H1 (cell line): ENCODE measurements around the gene RPL37. TPM values are rescaled to one million over a fixed set of nuclear protein-coding genes. Genes with fewer than 3 reads are reported as not detected.

Experiments
- CTCF ChIA-PET: fragments of 300-600 bp; sonication (Branson Sonifier 250); formaldehyde crosslinking; loops from one replicate; lab custom pipeline; 2021; ENCODE audit not compliant: partially characterized antibody; lab: Charles Lee
- POLR2A ChIA-PET: fragments of 300-600 bp; sonication (Branson Sonifier 250); formaldehyde crosslinking; loops from one replicate; lab custom pipeline; 2021; ENCODE audit warnings: inconsistent platforms; ENCODE audit not compliant: partially characterized antibody; lab: Charles Lee
- DNase-seq, 2 experiments: peaks; one replicate each; pipeline versions ENCODE4 v3.0.0 to v3.0.0-alpha.2; 2010 to 2022; ENCODE audit warnings: low spot score in 2 of 2, low read depth in 1 of 2, mixed read lengths in 1 of 2
- FAIRE-seq: peaks from 2 replicates; lab custom pipeline; 2011; peaks lifted over from hg19 to GRCh38; lab: Jason Lieb, UNC
- H2AFZ ChIP-seq: 2 replicates; pipeline ENCODE4 v1.8.1; 2012; ENCODE audit warnings: low read length, inconsistent platforms
- H2AK5ac ChIP-seq: 2 replicates; pipeline ENCODE4 v1.6.1; 2013; ENCODE audit warnings: low read depth, low read length
- H2BK120ac ChIP-seq: replicated peaks from 2 replicates; pipeline ENCODE3; 2013; ENCODE audit warnings: low read depth, low read length, inconsistent platforms
- H2BK12ac ChIP-seq: 2 replicates; pipeline ENCODE4 v1.6.1; 2013; ENCODE audit warnings: low read depth, low read length
- H2BK15ac ChIP-seq: 2 replicates; pipeline ENCODE4 v1.6.1; 2013; ENCODE audit warnings: low read length
- H2BK20ac ChIP-seq: 2 replicates; pipeline ENCODE4 v1.6.1; 2013; ENCODE audit warnings: low read length
- H2BK5ac ChIP-seq: 2 replicates; pipeline ENCODE4 v1.6.1; 2013; ENCODE audit warnings: low read depth, low read length
- H3K14ac ChIP-seq: 2 replicates; pipeline ENCODE4 v1.6.1; 2013; ENCODE audit warnings: inconsistent platforms; ENCODE audit not compliant: insufficient read length
- H3K18ac ChIP-seq: 2 replicates; pipeline ENCODE4 v1.6.1; 2013; ENCODE audit warnings: low read length; ENCODE audit errors: extremely low read depth
- H3K23ac ChIP-seq: 2 replicates; pipeline ENCODE4 v1.6.1; 2013; ENCODE audit warnings: inconsistent platforms; ENCODE audit not compliant: insufficient read length
- H3K23me2 ChIP-seq: 2 replicates; pipeline ENCODE4 v1.6.1; 2013; ENCODE audit warnings: low read depth, low read length
- H3K27ac ChIP-seq: 2 replicates; pipeline ENCODE4 v1.6.1; 2011; ENCODE audit warnings: low read depth, low read length, inconsistent platforms
- H3K27me3 ChIP-seq, 4 experiments: replicated peaks in 1 of 4; 1 replicate in 1 of 4; 2 replicates in 3 of 4; pipeline versions ENCODE4 v1.6.1 to v1.8.1; 2011 to 2013; ENCODE audit warnings: low read length in 3 of 4, mild to moderate bottlenecking in 3 of 4, inconsistent platforms in 2 of 4, mixed read lengths in 2 of 4, moderate library complexity in 1 of 4; ENCODE audit not compliant: control insufficient read depth in 3 of 4, insufficient read depth in 3 of 4; ENCODE audit errors: extremely low read depth in 1 of 4
- H3K36me3 ChIP-seq, 4 experiments: 2 replicates each; pipeline versions ENCODE4 v1.6.1 to v1.8.1; 2011 to 2013; ENCODE audit warnings: mild to moderate bottlenecking in 4 of 4, low read length in 3 of 4, moderate library complexity in 2 of 4, control low read depth in 1 of 4, inconsistent platforms in 1 of 4; ENCODE audit not compliant: insufficient read depth in 4 of 4, control insufficient read depth in 2 of 4
- H3K4ac ChIP-seq: replicated peaks from 2 replicates; pipeline ENCODE3; 2013; ENCODE audit warnings: low read length, low read depth, mixed read lengths, inconsistent platforms; ENCODE audit not compliant: insufficient read length
- H3K4me1 ChIP-seq, 4 experiments: replicated peaks in 1 of 4; 1 replicate in 1 of 4; 2 replicates in 3 of 4; pipeline versions ENCODE4 v1.6.1 to v1.8.1; 2011 to 2013; ENCODE audit warnings: low read length in 3 of 4, inconsistent platforms in 2 of 4, mixed read lengths in 1 of 4; ENCODE audit not compliant: insufficient read depth in 4 of 4, control insufficient read depth in 3 of 4
- H3K4me2 ChIP-seq, 2 experiments: 2 replicates each; pipeline versions ENCODE4 v1.6.1 to v1.8.1; 2011 to 2013; ENCODE audit warnings: low read depth in 2 of 2, low read length in 2 of 2, control low read depth in 1 of 2, inconsistent platforms in 1 of 2, mild to moderate bottlenecking in 1 of 2; ENCODE audit not compliant: insufficient read depth in 1 of 2
- H3K4me3 ChIP-seq, 4 experiments: fragments of 200-600, 300-600 bp in 1 of 4; sonication (generic), shearing (Covaris generic), sonication (Bioruptor Twin) in 1 of 4; 2 replicates each; pipeline versions ENCODE4 v1.5.1 to v1.8.1; 2011 to 2016; ENCODE audit warnings: low read length in 4 of 4, low read depth in 3 of 4, control low read depth in 2 of 4, inconsistent platforms in 2 of 4, mild to moderate bottlenecking in 2 of 4, mixed read lengths in 1 of 4, moderate library complexity in 1 of 4; ENCODE audit not compliant: insufficient read depth in 2 of 4; ENCODE audit errors: extremely low read depth in 1 of 4
- H3K56ac ChIP-seq: replicated peaks from 2 replicates; pipeline ENCODE3; 2013; ENCODE audit warnings: low read depth, mild to moderate bottlenecking, mixed read lengths, low read length, inconsistent platforms; ENCODE audit not compliant: insufficient read length
- H3K79me1 ChIP-seq: 2 replicates; pipeline ENCODE4 v1.6.1; 2013; ENCODE audit warnings: low read depth, low read length, control low read depth
- H3K79me2 ChIP-seq, 2 experiments: 2 replicates each; pipeline versions ENCODE4 v1.6.1 to v1.8.1; 2012 to 2013; ENCODE audit warnings: low read length in 2 of 2, mild to moderate bottlenecking in 2 of 2, inconsistent platforms in 1 of 2; ENCODE audit not compliant: insufficient read depth in 2 of 2, control insufficient read depth in 1 of 2
- H3K9ac ChIP-seq, 4 experiments: replicated peaks in 1 of 4; 1 replicate in 1 of 4; 2 replicates in 3 of 4; pipeline versions ENCODE4 v1.6.1 to v1.8.1; 2011 to 2013; ENCODE audit warnings: low read depth in 3 of 4, low read length in 3 of 4, control low read depth in 2 of 4, mild to moderate bottlenecking in 2 of 4, moderate library complexity in 2 of 4, inconsistent platforms in 1 of 4; ENCODE audit errors: extremely low read depth in 1 of 4
- H3K9me3 ChIP-seq, 2 experiments: 2 replicates each; pipeline versions ENCODE4 v1.6.1 to v1.8.1; 2012 to 2013; ENCODE audit warnings: mild to moderate bottlenecking in 2 of 2, moderate library complexity in 2 of 2, control low read depth in 1 of 2, inconsistent platforms in 1 of 2, low read depth in 1 of 2, low read length in 1 of 2, mixed read lengths in 1 of 2; ENCODE audit not compliant: insufficient read depth in 2 of 2
- H4K20me1 ChIP-seq, 2 experiments: replicated peaks in 1 of 2; 2 replicates each; pipeline versions ENCODE3 to v1.8.1; 2011 to 2013; ENCODE audit warnings: inconsistent platforms in 2 of 2, low read length in 2 of 2, mild to moderate bottlenecking in 1 of 2; ENCODE audit not compliant: insufficient read depth in 2 of 2, control insufficient read depth in 1 of 2
- H4K5ac ChIP-seq: 2 replicates; pipeline ENCODE4 v1.6.1; 2013; ENCODE audit warnings: low read length, low read depth, mixed read lengths, inconsistent platforms; ENCODE audit not compliant: insufficient read length
- H4K8ac ChIP-seq: 2 replicates; pipeline ENCODE4 v1.8.0; 2013; ENCODE audit warnings: mild to moderate bottlenecking, moderate library complexity, low read length, inconsistent platforms; ENCODE audit not compliant: insufficient read depth; ENCODE audit errors: extremely low read depth
- H4K91ac ChIP-seq: replicated peaks from 2 replicates; pipeline ENCODE3; 2013; ENCODE audit warnings: low read length, mixed read lengths, inconsistent platforms; ENCODE audit not compliant: insufficient read length
- EZH2 ChIP-seq: fragments of 200-600 bp; sonication (generic); IDR thresholded peaks from 2 replicates; pipeline ENCODE4 v1.7.1; 2012; ENCODE audit warnings: low read depth, mild to moderate bottlenecking, moderate library complexity, low read length, inconsistent platforms; ENCODE audit not compliant: severe bottlenecking
- FOSL1 ChIP-seq: IDR thresholded peaks from 2 replicates; pipeline ENCODE4 v1.6.1; 2011; ENCODE audit warnings: mild to moderate bottlenecking, low read depth, low read length, moderate library complexity; ENCODE audit not compliant: insufficient read depth
- GTF2F1 ChIP-seq: IDR thresholded peaks from 2 replicates; pipeline ENCODE4 v1.6.1; 2012; ENCODE audit warnings: low read depth, low read length, improper control_type of control experiment, borderline replicate concordance
- HDAC2 ChIP-seq, 2 experiments: fragments of 300-600 bp in 1 of 2; sonication (generic) in 1 of 2; IDR thresholded peaks; 2 replicates each; pipeline ENCODE4 v1.6.1; 2011 to 2012; ENCODE audit warnings: low read depth in 2 of 2, low read length in 2 of 2, mild to moderate bottlenecking in 2 of 2, moderate library complexity in 2 of 2, borderline replicate concordance in 1 of 2, inconsistent platforms in 1 of 2
- JUN ChIP-seq: IDR thresholded peaks from 2 replicates; pipeline ENCODE4 v1.6.1; 2011; ENCODE audit warnings: low read depth, mild to moderate bottlenecking, improper control_type of control experiment, low read length
- NANOG ChIP-seq: IDR thresholded peaks from 2 replicates; pipeline ENCODE4 v1.6.1; 2011; ENCODE audit warnings: low read length, low read depth, mild to moderate bottlenecking, inconsistent platforms; ENCODE audit not compliant: insufficient read depth, poor library complexity, severe bottlenecking
- SIN3A ChIP-seq, 2 experiments: IDR thresholded peaks in 1 of 2; conservative IDR thresholded peaks in 1 of 2; 2 replicates each; pipeline ENCODE4 v1.6.1; 2011 to 2012; ENCODE audit warnings: low read length in 2 of 2, improper control_type of control experiment in 1 of 2, low read depth in 1 of 2, mild to moderate bottlenecking in 1 of 2
- SP4 ChIP-seq: IDR thresholded peaks from 2 replicates; pipeline ENCODE4 v1.6.1; 2012; ENCODE audit warnings: low read length, inconsistent platforms
- TEAD4 ChIP-seq: IDR thresholded peaks from 2 replicates; pipeline ENCODE4 v1.6.1; 2012; ENCODE audit warnings: low read depth, low read length, inconsistent platforms, mixed read lengths
- YY1 ChIP-seq: IDR thresholded peaks from 2 replicates; pipeline ENCODE4 v1.6.1; 2011; ENCODE audit warnings: low read depth, mild to moderate bottlenecking, low read length
- WGBS, 2 experiments: shearing (Covaris generic) in 1 of 2; methylation state at CpG; one replicate each; pipeline versions ENCODE4 v1.1.6 to v1.1.7; 2013 to 2015; ENCODE audit warnings: low lambda C conversion rate in 2 of 2, mixed read lengths in 2 of 2, inconsistent platforms in 1 of 2, low coverage in 1 of 2, missing lambda C conversion rate in 1 of 2; ENCODE audit not compliant: insufficient replicate concordance in 2 of 2, insufficient coverage in 1 of 2, insufficient read length in 1 of 2; ENCODE audit errors: extremely low coverage in 1 of 2, missing lambda C conversion rate in 1 of 2; 5-methylcytosine and 5-hydroxymethylcytosine counted together
- polyA plus RNA-seq, 7 experiments: library from polyadenylated mRNA; depleted of rRNA in 3 of 7; stranded (reverse) in 5 of 7; unstranded in 2 of 7; fragments of >200 nt in 5 of 7; fragments of 200-250 nt in 2 of 7; gene quantifications; 1 replicate in 5 of 7; 2 replicates in 1 of 7; 4 replicates in 1 of 7; pipeline versions ENCODE4 v1.2.1 to v1.2.3, GENCODE V29; 2011 to 2013; ENCODE audit warnings: missing spikeins in 2 of 7, mixed read lengths in 2 of 7
- total RNA-seq: library from RNA; stranded (reverse); fragmentation: NEBNext Ultra II Directional; extraction: Animal tissue kit (Norgen Biotek cat#: 25700); gene quantifications from 2 replicates; pipeline ENCODE4 v1.2.1, GENCODE V29; 2021

Gene RPL37
- total and polyA plus RNA-seq, 2 of the 8 experiments (the other 6 are each of a cell fraction or from before 2014, with no cell fraction given), result 467 to 1,534 TPM

- Histone ChIP-seq H2BK15ac (no peak overlapping the region), H2BK5ac (no peak overlapping the region), H3K56ac (no peak overlapping the region), H3K79me1 (0 out of 2 replicates have a peak, but pooled peaks cover 2% of the 10 kb centered on the region), H3K36me3 (peaks cover 45 to 72% (median 68%) of the 10 kb centered on the region in 4 experiments), H3K27me3 (no peaks in the 10 kb centered on the region), H3K18ac (no peak overlapping the region), H3K23ac (no peak overlapping the region), H3K4me1 (peaks cover 0 to 7% (median 1%) of the 10 kb centered on the region in 4 experiments; a peak in 2 of 7 replicates), H3K14ac (no peak overlapping the region), H3K4me3 (peak overlapping the region in 1 of 4 experiments; percentile 85; a peak in 2 of 8 replicates), H4K20me1 (peaks cover 11 to 31% of the 10 kb centered on the region in 2 experiments), H2AFZ (no peak overlapping the region), H2BK20ac (no peak overlapping the region), H4K8ac (no peak overlapping the region), H3K79me2 (peaks cover 17 to 47% of the 10 kb centered on the region in 2 experiments), H2BK12ac (no peak overlapping the region), H3K4ac (no peak overlapping the region), H2AK5ac (no peak overlapping the region), H4K5ac (no peak overlapping the region), H2BK120ac (no peak overlapping the region), H3K27ac (no peak overlapping the region), H3K23me2 (peaks cover 8% of the 10 kb centered on the region), H3K9ac (peak overlapping the region in 1 of 4 experiments; percentile 40; a peak in 1 of 7 replicates), H4K91ac (no peak overlapping the region), H3K4me2 (peak overlapping the region in 1 of 2 experiments; percentile 86; a peak in 2 of 4 replicates), H3K9me3 (no peaks in the 10 kb centered on the region)
- ChIA-PET CTCF (interaction anchor here (1.3 to 2.3 kb wide), 4 partner anchors 9 to 77 kb away, joined by 3 to 10 read pairs (median 4); partner anchors contain the start of gene TTC33), POLR2A (interaction anchor here (0.8 to 16.9 kb wide), 21 partner anchors 9 to 221 kb away, joined by 3 to 372 read pairs (median 4); partner anchors contain the start of gene CARD6)
- 87% methylated on average over 4 of the region's 4 CpGs; no CpG with 5 or more reads in 1 of the 2 experiments for WGBS, 2 experiments
- no peak for FAIRE-seq
- no peak for TF ChIP-seq SIN3A (conservative IDR thresholded peaks at IDR 0.05 in 1 of 2, IDR thresholded peaks at IDR 0.05 in 1 of 2; ENCODE audit: low read depth in 1 of 2, low read length in 2 of 2)
- no peak for TF ChIP-seq GTF2F1
- no peak for TF ChIP-seq HDAC2 (IDR thresholded peaks at IDR 0.05; ENCODE audit: borderline replicate concordance in 1 of 2, low read depth in 2 of 2, low read length in 2 of 2)
- TF ChIP-seq JUN, result no peak
- no peak for TF ChIP-seq TEAD4
- TF ChIP-seq NANOG, result no peak
- TF ChIP-seq SP4, result no peak
- TF ChIP-seq FOSL1, result no peak
- no peak for TF ChIP-seq YY1
- TF ChIP-seq EZH2, result no peak
- DNase-seq, result no peak
Measured at GRCh38 chr5:40832345-40832744, 2.7 kb downstream of the RPL37 start.
